GM23248 (cell line): Measurements from ENCODE around the gene FAM186B. TPM values are rescaled to one million over a fixed set of nuclear protein-coding genes. Genes with fewer than 3 reads are reported as not detected.

ENCODE experiments used
- DNase-seq: peaks from one replicate; pipeline ENCODE4 v3.0.0-alpha.2; 2015
- H2AFZ ChIP-seq: fragments of 200-600 bp; sonication (generic); 2 replicates; pipeline ENCODE4 v1.6.1; 2016; ENCODE audit warnings: antibody characterized with exemption
- H3F3A ChIP-seq: fragments of 200-600 bp; sonication (generic); 2 replicates; pipeline ENCODE4 v1.6.1; 2016; ENCODE audit warnings: mild to moderate bottlenecking, antibody characterized with exemption, mixed run types; ENCODE audit not compliant: insufficient read depth
- H3K27ac ChIP-seq: fragments of 200-600 bp; sonication (generic); 2 replicates; pipeline ENCODE4 v1.5.1; 2016; ENCODE audit warnings: mild to moderate bottlenecking
- H3K27me3 ChIP-seq: fragments of 200-600 bp; sonication (generic); replicated peaks from 2 replicates; pipeline ENCODE4 v1.6.1; 2016; ENCODE audit warnings: mild to moderate bottlenecking; ENCODE audit not compliant: insufficient read depth
- H3K36me3 ChIP-seq: fragments of 200-600 bp; sonication (generic); 2 replicates; pipeline ENCODE4 v1.6.1; 2016; ENCODE audit warnings: low read depth, mild to moderate bottlenecking
- H3K4me1 ChIP-seq: fragments of 200-600 bp; sonication (generic); 2 replicates; pipeline ENCODE4 v1.6.1; 2016; ENCODE audit warnings: mild to moderate bottlenecking; ENCODE audit not compliant: insufficient read depth
- H3K4me2 ChIP-seq: fragments of 200-600 bp; sonication (generic); one replicate; pipeline ENCODE4 v1.6.1; 2016; ENCODE audit warnings: mild to moderate bottlenecking; ENCODE audit not compliant: unreplicated experiment
- H3K4me3 ChIP-seq: fragments of 200-600 bp; sonication (generic); 2 replicates; pipeline ENCODE4 v1.5.1; 2016; ENCODE audit warnings: mild to moderate bottlenecking
- H3K79me2 ChIP-seq: fragments of 200-600 bp; sonication (generic); 2 replicates; pipeline ENCODE4 v1.6.1; 2016; ENCODE audit warnings: mild to moderate bottlenecking; ENCODE audit not compliant: insufficient read depth
- H3K9ac ChIP-seq: fragments of 200-600 bp; sonication (generic); 2 replicates; pipeline ENCODE4 v1.6.1; 2016; ENCODE audit warnings: mild to moderate bottlenecking
- H3K9me2 ChIP-seq: fragments of 200-600 bp; sonication (generic); 2 replicates; pipeline ENCODE4 v1.6.1; 2016; ENCODE audit warnings: mixed run types, mild to moderate bottlenecking, moderate library complexity; ENCODE audit not compliant: insufficient read depth
- H3K9me3 ChIP-seq: fragments of 200-600 bp; sonication (generic); one replicate; pipeline ENCODE4 v1.6.1; 2017; ENCODE audit warnings: low read depth
- H4K20me1 ChIP-seq: fragments of 200-600 bp; sonication (generic); 2 replicates; pipeline ENCODE4 v1.6.0; 2016; ENCODE audit not compliant: insufficient read depth
- EZH2 ChIP-seq: fragments of 200-600 bp; sonication (generic); IDR thresholded peaks from 2 replicates; pipeline ENCODE4 v1.6.1; 2018; ENCODE audit warnings: antibody characterized with exemption, mild to moderate bottlenecking; ENCODE audit not compliant: insufficient read depth, poor library complexity, severe bottlenecking
- EZH2phosphoT487 ChIP-seq: fragments of 200-600 bp; sonication (generic); IDR thresholded peaks from 2 replicates; pipeline ENCODE4 v1.6.1; 2018; ENCODE audit warnings: antibody characterized with exemption, moderate library complexity, mild to moderate bottlenecking, low read depth; ENCODE audit not compliant: insufficient read depth
- WGBS, 2 experiments: methylation state at CpG; one replicate each; pipeline ENCODE4 v1.1.6; 2015 to 2017; ENCODE audit warnings: low lambda C conversion rate in 2 of 2, low coverage in 1 of 2; ENCODE audit errors: missing lambda C conversion rate in 2 of 2; 5-methylcytosine and 5-hydroxymethylcytosine counted together
- in situ Hi-C: fragments of 300-500 bp; cut with MboI; formaldehyde crosslinking; loops from 2 replicates; pipeline ENCODE4 v1.15.0; 2020
- polyA plus RNA-seq: library from polyadenylated mRNA; unstranded; fragments of >200 nt; fragmentation: Nextera tagmentation; extraction: Ambion mirVana; gene quantifications from 2 replicates; pipeline ENCODE4 v1.2.1, GENCODE V29; 2016
- total RNA-seq: library from RNA; depleted of rRNA; stranded (reverse); fragments of >200 nt; shearing (Covaris generic); gene quantifications from 2 replicates; pipeline ENCODE4 v1.2.3, GENCODE V29; 2014

FAM186B gene
- total and polyA plus RNA-seq, 2 experiments from 2014 or later: 0.22 to 0.38 TPM

- Histone ChIP-seq H3K9me3 (no peaks in the 10 kb centered on the region), H3F3A (no peaks in the 10 kb centered on the region), H3K79me2 (peaks cover 20% of the 10 kb centered on the region), H3K36me3 (peaks cover 2% of the 10 kb centered on the region; the same call in 1 of the 2 replicates), H3K27ac (no peak overlapping the region), H3K9me2 (no peaks in the 10 kb centered on the region), H3K4me3 (no peak overlapping the region), H4K20me1 (no peaks in the 10 kb centered on the region), H3K4me1 (peaks cover 7% of the 10 kb centered on the region; the same call in 1 of the 2 replicates), H3K27me3 (no peaks in the 10 kb centered on the region), H3K9ac (no peak overlapping the region), H2AFZ (no peak overlapping the region), H3K4me2 (no peak overlapping the region)
- TF ChIP-seq EZH2 (no peak), EZH2phosphoT487 (no peak)
- no peak for DNase-seq
- in situ Hi-C loops: no loop called here
- 93 to 94% methylated on average over 6 of the region's 6 CpGs for WGBS, 2 experiments
Measured at GRCh38 chr12:49562831-49563230, 42.6 kb downstream of the FAM186B start.

GRCh38 chr12:49562233-49562632 is 43.2 kb downstream of the FAM186B start:
- TF ChIP-seq EZH2: no peak
- no peak for TF ChIP-seq EZH2phosphoT487
- H3K79me2 ChIP-seq: peaks cover 14% of the 10 kb centered on the region
- no peak overlapping the region for H3K4me2 ChIP-seq
- in situ Hi-C loops: no loop called here
- H2AFZ ChIP-seq: no peak overlapping the region
- H3K4me3 ChIP-seq: no peak overlapping the region
- H3K9ac ChIP-seq: no peak overlapping the region
- H3K9me2 ChIP-seq: no peaks in the 10 kb centered on the region
- peaks cover 2% of the 10 kb centered on the region; the same call in 1 of the 2 replicates for H3K36me3 ChIP-seq
- H3K27me3 ChIP-seq: no peaks in the 10 kb centered on the region
- H3K27ac ChIP-seq: no peak overlapping the region
- H4K20me1 ChIP-seq: no peaks in the 10 kb centered on the region
- no peak for DNase-seq
- H3F3A ChIP-seq: no peaks in the 10 kb centered on the region
- peaks cover 7% of the 10 kb centered on the region; the same call in 1 of the 2 replicates for H3K4me1 ChIP-seq
- no peaks in the 10 kb centered on the region for H3K9me3 ChIP-seq
- 90 to 93% methylated on average over 6 of the region's 6 CpGs for whole genome bisulfite sequencing, 2 experiments

- Histone ChIP-seq H3F3A (no peaks in the 10 kb centered on the region), H3K4me2 (no peak overlapping the region), H3K9me3 (no peaks in the 10 kb centered on the region), H3K79me2 (no peaks in the 10 kb centered on the region), H3K27me3 (no peaks in the 10 kb centered on the region), H3K4me1 (no peaks in the 10 kb centered on the region), H3K9me2 (no peaks in the 10 kb centered on the region), H3K4me3 (no peak overlapping the region), H4K20me1 (no peaks in the 10 kb centered on the region), H2AFZ (no peak overlapping the region), H3K27ac (no peak overlapping the region), H3K36me3 (peaks cover 2% of the 10 kb centered on the region; the same call in 1 of the 2 replicates), H3K9ac (no peak overlapping the region)
- DNase-seq: no peak
- TF ChIP-seq EZH2: no peak
- TF ChIP-seq EZH2phosphoT487: no peak
- in situ Hi-C loops: no loop called here
- WGBS, 2 experiments: 88 to 95% methylated on average over 7 of the region's 7 CpGs
Measured at GRCh38 chr12:49560695-49561094, 44.7 kb downstream of the FAM186B start.

- H3K9ac ChIP-seq: no peak overlapping the region
- H3K36me3 ChIP-seq: peaks cover 2% of the 10 kb centered on the region; the same call in 1 of the 2 replicates
- no peaks in the 10 kb centered on the region for H3K9me3 ChIP-seq
- H3K79me2 ChIP-seq: no peaks in the 10 kb centered on the region
- H4K20me1 ChIP-seq: no peaks in the 10 kb centered on the region
- no peak for DNase-seq
- no peak overlapping the region for H3K4me2 ChIP-seq
- no peaks in the 10 kb centered on the region for H3F3A ChIP-seq
- in situ Hi-C loops: no loop called here
- H3K27me3 ChIP-seq: no peaks in the 10 kb centered on the region
- no peaks in the 10 kb centered on the region for H3K9me2 ChIP-seq
- no peak overlapping the region for H2AFZ ChIP-seq
- H3K27ac ChIP-seq: no peak overlapping the region
- H3K4me3 ChIP-seq: no peak overlapping the region
- TF ChIP-seq EZH2 (no peak), EZH2phosphoT487 (no peak)
- no peaks in the 10 kb centered on the region for H3K4me1 ChIP-seq
- 94 to 95% methylated on average over 17 of the region's 17 CpGs for WGBS, 2 experiments
Measured at GRCh38 chr12:49559011-49559675, 46.3 kb downstream of the FAM186B start.
